ENCODE measurements around the gene NEURL1.

DNA sequence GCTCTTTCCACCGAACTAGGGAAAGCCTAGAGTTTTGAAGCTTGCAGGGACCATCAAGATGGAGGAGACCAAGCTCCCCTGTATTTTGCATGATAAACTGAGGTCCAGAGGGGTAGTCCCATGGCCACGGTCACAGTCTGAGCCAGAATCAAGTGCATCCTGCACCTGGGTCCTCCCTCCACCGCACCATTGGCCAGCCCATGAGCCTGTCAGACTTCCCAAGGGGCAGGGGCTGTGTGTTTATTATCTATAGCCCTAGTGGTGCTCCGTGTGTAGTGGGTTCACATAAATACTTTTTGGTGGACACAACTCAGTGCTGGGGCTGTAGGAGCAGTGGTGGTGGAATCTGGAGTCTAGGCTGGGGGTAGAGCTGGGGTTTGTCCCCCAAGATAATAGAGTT is 18.1 kb upstream of the NEURL1 start:
- TF ChIP-seq, protein P1, sequence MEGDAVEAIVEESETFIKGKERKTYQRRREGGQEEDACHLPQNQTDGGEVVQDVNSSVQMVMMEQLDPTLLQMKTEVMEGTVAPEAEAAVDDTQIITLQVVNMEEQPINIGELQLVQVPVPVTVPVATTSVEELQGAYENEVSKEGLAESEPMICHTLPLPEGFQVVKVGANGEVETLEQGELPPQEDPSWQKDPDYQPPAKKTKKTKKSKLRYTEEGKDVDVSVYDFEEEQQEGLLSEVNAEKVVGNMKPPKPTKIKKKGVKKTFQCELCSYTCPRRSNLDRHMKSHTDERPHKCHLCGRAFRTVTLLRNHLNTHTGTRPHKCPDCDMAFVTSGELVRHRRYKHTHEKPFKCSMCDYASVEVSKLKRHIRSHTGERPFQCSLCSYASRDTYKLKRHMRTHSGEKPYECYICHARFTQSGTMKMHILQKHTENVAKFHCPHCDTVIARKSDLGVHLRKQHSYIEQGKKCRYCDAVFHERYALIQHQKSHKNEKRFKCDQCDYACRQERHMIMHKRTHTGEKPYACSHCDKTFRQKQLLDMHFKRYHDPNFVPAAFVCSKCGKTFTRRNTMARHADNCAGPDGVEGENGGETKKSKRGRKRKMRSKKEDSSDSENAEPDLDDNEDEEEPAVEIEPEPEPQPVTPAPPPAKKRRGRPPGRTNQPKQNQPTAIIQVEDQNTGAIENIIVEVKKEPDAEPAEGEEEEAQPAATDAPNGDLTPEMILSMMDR (conservative IDR thresholded peaks at IDR 0.05; ENCODE audit: low read length) = no peak
- no peak for TF ChIP-seq EZH2phosphoT487 (IDR thresholded peaks at IDR 0.05; ENCODE audit: borderline replicate concordance)
